HEK293 (cell line): ENCODE results near the gene CPB2.

Source experiments
- CTCF ChIA-PET: fragments of 350-600 bp; formaldehyde crosslinking; extraction: SDS; loops from one replicate; lab custom pipeline; 2021; ENCODE audit warnings: antibody characterized with exemption; lab: Yijun Ruan, JAX
- POLR2A ChIA-PET: fragments of 300-600 bp; formaldehyde crosslinking; extraction: SDS; loops from one replicate; lab custom pipeline; 2020; ENCODE audit warnings: antibody characterized with exemption, inconsistent platforms; lab: Yijun Ruan, JAX
- H3K27ac ChIP-seq: fragments of 200-500 bp; sonication (Bioruptor generic); 2 replicates; pipeline ENCODE4 v1.5.1; 2014; ENCODE audit warnings: low read depth, low read length, control low read depth, inconsistent platforms; ENCODE audit errors: extremely low read depth
- H3K36me3 ChIP-seq, 2 experiments: fragments of 200-500 bp in 1 of 2; sonication (Bioruptor generic) in 1 of 2; 1 replicate in 1 of 2; 2 replicates in 1 of 2; pipeline ENCODE4 v1.5.1; 2014 to 2017; ENCODE audit warnings: inconsistent platforms in 2 of 2, low read length in 2 of 2; ENCODE audit not compliant: control insufficient read depth in 2 of 2, insufficient read depth in 1 of 2
- H3K4me1 ChIP-seq: fragments of 200-500 bp; sonication (Bioruptor generic); 2 replicates; pipeline ENCODE4 v1.5.1; 2014; ENCODE audit warnings: mild to moderate bottlenecking, low read length, inconsistent platforms; ENCODE audit not compliant: control insufficient read depth, insufficient read depth
- H3K4me3 ChIP-seq: 2 replicates; pipeline ENCODE4 v1.5.1; 2011; ENCODE audit warnings: low read depth, mild to moderate bottlenecking, control low read depth, low read length, moderate library complexity
- H3K9me3 ChIP-seq: fragments of 200-500 bp; sonication (Bioruptor generic); 2 replicates; pipeline ENCODE4 v1.5.1; 2014; ENCODE audit warnings: low read depth, low read length, inconsistent platforms; ENCODE audit not compliant: control insufficient read depth, insufficient read depth
- EGR2 ChIP-seq: fragments of 450-650 bp; formaldehyde crosslinking; IDR thresholded peaks from 2 replicates; pipeline ENCODE4 v1.5.1; 2016; ENCODE audit warnings: low read depth, missing biosample characterization, missing genetic modification characterization
- GLIS1 ChIP-seq: fragments of 450-650 bp; formaldehyde crosslinking; IDR thresholded peaks from 2 replicates; pipeline ENCODE4 v1.5.1; 2016; ENCODE audit warnings: missing biosample characterization, missing genetic modification characterization
- MYNN ChIP-seq: fragments of 450-650 bp; formaldehyde crosslinking; IDR thresholded peaks from 2 replicates; pipeline ENCODE4 v1.5.1; 2016; ENCODE audit warnings: missing biosample characterization, missing genetic modification characterization, borderline replicate concordance
- ZBTB6 ChIP-seq: fragments of 450-650 bp; formaldehyde crosslinking; IDR thresholded peaks from 2 replicates; pipeline ENCODE4 v1.5.1; 2017; ENCODE audit warnings: missing biosample characterization, missing genetic modification characterization
- ZBTB8A ChIP-seq: fragments of 450-650 bp; formaldehyde crosslinking; IDR thresholded peaks from 2 replicates; pipeline ENCODE4 v1.5.1; 2016; ENCODE audit warnings: missing biosample characterization, missing genetic modification characterization
- ZFHX2 ChIP-seq: fragments of 450-650 bp; formaldehyde crosslinking; conservative IDR thresholded peaks from 2 replicates; pipeline ENCODE4 v1.5.1; 2016; ENCODE audit warnings: missing biosample characterization, missing genetic modification characterization
- ZNF10 ChIP-seq: fragments of 450-650 bp; formaldehyde crosslinking; IDR thresholded peaks from 2 replicates; pipeline ENCODE4 v1.5.1; 2017; ENCODE audit warnings: missing biosample characterization, missing genetic modification characterization
- ZNF114 ChIP-seq: fragments of 450-650 bp; formaldehyde crosslinking; IDR thresholded peaks from 2 replicates; pipeline ENCODE4 v1.5.0; 2017; ENCODE audit warnings: missing biosample characterization, missing genetic modification characterization
- ZNF23 ChIP-seq: fragments of 450-650 bp; formaldehyde crosslinking; IDR thresholded peaks from 2 replicates; pipeline ENCODE4 v1.5.1; 2016; ENCODE audit warnings: missing biosample characterization, missing genetic modification characterization, borderline replicate concordance
- ZNF26 ChIP-seq: fragments of 450-650 bp; formaldehyde crosslinking; IDR thresholded peaks from 2 replicates; pipeline ENCODE4 v1.5.1; 2016; ENCODE audit warnings: missing biosample characterization, missing genetic modification characterization
- ZNF404 ChIP-seq: fragments of 450-650 bp; formaldehyde crosslinking; IDR thresholded peaks from 2 replicates; pipeline ENCODE4 v1.5.1; 2017; ENCODE audit warnings: missing biosample characterization, missing genetic modification characterization
- ZNF423 ChIP-seq: fragments of 450-650 bp; formaldehyde crosslinking; IDR thresholded peaks from 2 replicates; pipeline ENCODE4 v1.5.1; 2016; ENCODE audit warnings: missing biosample characterization, missing genetic modification characterization
- ZNF664 ChIP-seq: fragments of 450-650 bp; formaldehyde crosslinking; IDR thresholded peaks from 2 replicates; pipeline ENCODE4 v1.5.1; 2016; ENCODE audit warnings: missing biosample characterization, missing genetic modification characterization
- ZNF670 ChIP-seq: fragments of 450-650 bp; formaldehyde crosslinking; IDR thresholded peaks from 2 replicates; pipeline ENCODE4 v1.5.1; 2016; ENCODE audit warnings: missing biosample characterization, missing genetic modification characterization, low read depth
- ZNF776 ChIP-seq: fragments of 450-650 bp; formaldehyde crosslinking; IDR thresholded peaks from 2 replicates; pipeline ENCODE4 v1.5.0; 2017; ENCODE audit warnings: missing biosample characterization, missing genetic modification characterization, borderline replicate concordance
- ZNF792 ChIP-seq: fragments of 450-650 bp; formaldehyde crosslinking; IDR thresholded peaks from 2 replicates; pipeline ENCODE4 v1.5.1; 2016; ENCODE audit warnings: missing biosample characterization, missing genetic modification characterization
- ZNF830 ChIP-seq: fragments of 450-650 bp; IDR thresholded peaks from 2 replicates; pipeline ENCODE4 v1.5.0; 2018; ENCODE audit warnings: missing biosample characterization, missing genetic modification characterization, low read depth, mild to moderate bottlenecking, moderate library complexity
- TF ChIP-seq, protein P1 (sequence below): fragments of 450-650 bp; formaldehyde crosslinking; IDR thresholded peaks from 2 replicates; pipeline ENCODE4 v1.5.1; 2016; ENCODE audit warnings: missing biosample characterization, missing genetic modification characterization

Gene CPB2

DNA sequence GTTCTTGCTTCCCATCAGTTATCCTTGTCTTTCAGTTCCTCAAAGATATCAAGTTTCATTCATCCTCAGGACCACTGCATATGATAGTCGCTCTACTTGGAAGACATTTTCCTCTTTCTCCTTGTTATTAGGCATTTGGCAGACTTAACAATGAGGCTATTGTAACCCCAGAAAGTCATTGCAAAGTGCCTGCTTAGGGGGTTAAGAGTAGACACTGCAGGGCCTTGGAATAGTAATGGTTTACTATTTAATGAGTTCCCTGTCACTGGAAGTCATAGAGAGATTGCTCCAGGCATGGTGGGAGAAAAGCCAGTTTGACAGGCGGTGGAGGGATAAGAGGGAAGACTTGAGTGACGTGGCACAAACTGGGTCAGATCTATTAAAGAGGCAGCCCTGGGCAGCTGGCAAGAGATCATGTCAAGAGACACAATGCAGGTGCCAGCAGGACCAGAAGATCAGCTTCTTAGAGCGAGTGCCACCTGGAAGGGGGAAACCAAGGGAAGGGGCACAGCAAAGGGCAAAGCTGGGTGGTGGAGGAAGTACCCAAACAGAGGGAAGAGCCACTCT, 16.8 kb upstream of the CPB2 start:
- TF ChIP-seq ZFHX2 (tag by site-specific recombination): no peak
- no peak for TF ChIP-seq ZNF664 (tag by site-specific recombination)
- no peak for TF ChIP-seq ZNF404 (tag by site-specific recombination)
- no peak for TF ChIP-seq EGR2 (tag by site-specific recombination)
- no peak for TF ChIP-seq ZNF23
- TF ChIP-seq ZNF792 (tag by site-specific recombination): no peak
- TF ChIP-seq, protein P1, sequence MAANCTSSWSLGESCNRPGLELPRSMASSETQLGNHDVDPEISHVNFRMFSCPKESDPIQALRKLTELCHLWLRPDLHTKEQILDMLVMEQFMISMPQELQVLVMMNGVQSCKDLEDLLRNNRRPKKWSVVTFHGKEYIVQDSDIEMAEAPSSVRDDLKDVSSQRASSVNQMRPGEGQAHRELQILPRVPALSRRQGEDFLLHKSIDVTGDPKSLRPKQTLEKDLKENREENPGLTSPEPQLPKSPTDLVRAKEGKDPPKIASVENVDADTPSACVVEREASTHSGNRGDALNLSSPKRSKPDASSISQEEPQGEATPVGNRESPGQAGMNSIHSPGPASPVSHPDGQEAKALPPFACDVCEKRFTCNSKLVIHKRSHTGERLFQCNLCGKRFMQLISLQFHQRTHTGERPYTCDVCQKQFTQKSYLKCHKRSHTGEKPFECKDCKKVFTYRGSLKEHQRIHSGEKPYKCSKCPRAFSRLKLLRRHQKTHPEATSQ (tag by site-specific recombination): no peak
- TF ChIP-seq GLIS1: no peak
- TF ChIP-seq MYNN (tag by site-specific recombination): no peak
- H3K4me1 ChIP-seq: peaks cover 3% of the 10 kb centered on the region; the same call in 1 of the 2 replicates
- no peak overlapping the region for H3K27ac ChIP-seq
- peaks cover 0 to under 1% of the 10 kb centered on the region in 2 experiments; a peak in 1 of 3 replicates for H3K36me3 ChIP-seq
- H3K4me3 ChIP-seq: no peak overlapping the region
- POLR2A ChIA-PET: no interaction called here
- H3K9me3 ChIP-seq: no peaks in the 10 kb centered on the region
- CTCF ChIA-PET: no interaction called here

- H3K4me3 ChIP-seq: no peak overlapping the region
- H3K36me3 ChIP-seq: no peaks in the 10 kb centered on the region
- no peaks in the 10 kb centered on the region for H3K9me3 ChIP-seq
- peaks cover 3% of the 10 kb centered on the region; the same call in 1 of the 2 replicates for H3K4me1 ChIP-seq
- ChIA-PET CTCF (no interaction called here), POLR2A (no interaction called here)
- H3K27ac ChIP-seq: no peak overlapping the region
- TF ChIP-seq ZNF26 (tag by site-specific recombination): no peak
- no peak for TF ChIP-seq ZNF830
- no peak for TF ChIP-seq ZFHX2 (tag by site-specific recombination)
- TF ChIP-seq ZNF423 (tag by site-specific recombination): no peak
- no peak for TF ChIP-seq ZNF10
- no peak for TF ChIP-seq ZNF776
- TF ChIP-seq ZNF670 (tag by site-specific recombination): no peak
- no peak for TF ChIP-seq ZBTB8A (tag by site-specific recombination)
- no peak for TF ChIP-seq ZBTB6 (tag by site-specific recombination)
- no peak for TF ChIP-seq ZNF114
- TF ChIP-seq, all 188 proteins: peak for 0
Measured at GRCh38 chr13:46121033-46121432, 16.2 kb upstream of the CPB2 start.
